Central memory CD4-positive, alpha-beta T cell (primary cell): Measurements from ENCODE around the gene APBA3.

Experiments used
- DNase-seq: peaks from one replicate; pipeline ENCODE4 v3.0.0; 2022

APBA3 gene

GRCh38 chr19:3788996-3789778 lies 27.7 kb upstream of the APBA3 start:
- no peak for DNase-seq

- DNase-seq = no peak
Observed at GRCh38 chr19:3785938-3786824, 24.7 kb upstream of the APBA3 start, which contains the start of gene MATK. Gene MATK, minus strand, starts transcription at chr19:3786381. Its CDS starts 1,246 bp downstream, at chr19:3785135.

- no peak for DNase-seq
Observed at GRCh38 chr19:3785451-3785937, 24.0 kb upstream of the APBA3 start.

GRCh38 chr19:3784607-3785450 lies 23.3 kb upstream of the APBA3 start:
- DNase-seq = no peak

GRCh38 chr19:3783660-3784584 lies 22.4 kb upstream of the APBA3 start:
- DNase-seq = peak; percentile 32

- no peak for DNase-seq
Observed at GRCh38 chr19:3782903-3783302, 21.4 kb upstream of the APBA3 start.

- DNase-seq = no peak
Observed at GRCh38 chr19:3782330-3782729, 20.8 kb upstream of the APBA3 start.

- DNase-seq = no peak
Observed at GRCh38 chr19:3781603-3782002, 20.1 kb upstream of the APBA3 start.

- DNase-seq = no peak
Observed at GRCh38 chr19:3780786-3781304, 19.4 kb upstream of the APBA3 start.

GRCh38 chr19:3778899-3779723 lies 17.6 kb upstream of the APBA3 start:
- no peak for DNase-seq

- DNase-seq = no peak
Observed at GRCh38 chr19:3778104-3778867, 16.8 kb upstream of the APBA3 start.

- no peak for DNase-seq
Observed at GRCh38 chr19:3776479-3777040, 15.1 kb upstream of the APBA3 start.

- DNase-seq = no peak
Observed at GRCh38 chr19:3775831-3776230, 14.3 kb upstream of the APBA3 start.

GRCh38 chr19:3775374-3775711 lies 13.9 kb upstream of the APBA3 start:
- no peak for DNase-seq

GRCh38 chr19:3774621-3775373 lies 13.3 kb upstream of the APBA3 start:
- DNase-seq = no peak

- no peak for DNase-seq
Observed at GRCh38 chr19:3773814-3774515, 12.5 kb upstream of the APBA3 start.

GRCh38 chr19:3771906-3772455 lies 10.5 kb upstream of the APBA3 start, which contains the start of gene RAX2:
Gene RAX2, minus strand, starts transcription at chr19:3772228. Its CDS starts 486 bp downstream, at chr19:3771742.
- no peak for DNase-seq
